Forelimb muscle (tissue), 1 donor: ENCODE measurements around the gene HLA-DRB1. TPM values are rescaled to one million over a fixed set of nuclear protein-coding genes. Genes with fewer than 3 reads are reported as not detected.
"Not testable (repeated sequence)": the region's sequence is repeated elsewhere in the genome, so short reads cannot be mapped to it uniquely, and the experiment has no call there.

Source experiments
- DNase-seq: peaks from one replicate; pipeline ENCODE4 v3.0.0-alpha.2; 2013; ENCODE audit warnings: low read depth
- polyA plus RNA-seq: library from polyadenylated mRNA; unstranded; fragments of 120-200 nt; gene quantifications from one replicate; pipeline ENCODE4 v1.2.1, GENCODE V29; 2013; ENCODE audit not compliant: insufficient read length

Gene HLA-DRB1
- polyA plus RNA-seq, 1 donor = 9.4 TPM

- DNase-seq = peak; percentile 50
Observed at GRCh38 chr6:32609731-32610640, 20.3 kb upstream of the HLA-DRB1 start.

- DNase-seq = no peak
Observed at GRCh38 chr6:32609391-32609730, 19.7 kb upstream of the HLA-DRB1 start.

GRCh38 chr6:32608362-32608761 is 18.7 kb upstream of the HLA-DRB1 start:
- DNase-seq = no peak

GRCh38 chr6:32607988-32608298 is 18.3 kb upstream of the HLA-DRB1 start:
- DNase-seq = no peak

GRCh38 chr6:32607263-32607987 is 17.8 kb upstream of the HLA-DRB1 start:
- DNase-seq = no peak

GRCh38 chr6:32604434-32604877 is 14.8 kb upstream of the HLA-DRB1 start:
- DNase-seq = no peak

- DNase-seq = no peak
Observed at GRCh38 chr6:32603888-32604287, 14.2 kb upstream of the HLA-DRB1 start.

- DNase-seq = no peak
Observed at GRCh38 chr6:32603222-32603621, 13.6 kb upstream of the HLA-DRB1 start.

GRCh38 chr6:32602383-32602782 is 12.7 kb upstream of the HLA-DRB1 start:
- no peak for DNase-seq

- no peak for DNase-seq
Observed at GRCh38 chr6:32597024-32597423, 7.4 kb upstream of the HLA-DRB1 start.

- not testable (repeated sequence) for DNase-seq
Observed at GRCh38 chr6:32590713-32591112, 1.1 kb upstream of the HLA-DRB1 start.

- DNase-seq = no peak
Observed at GRCh38 chr6:32588156-32588555, 1.5 kb downstream of the HLA-DRB1 start.

- DNase-seq = no peak
Observed at GRCh38 chr6:32583527-32583898, 6.1 kb downstream of the HLA-DRB1 start.

GRCh38 chr6:32581315-32582095 is 8.1 kb downstream of the HLA-DRB1 start:
- no peak for DNase-seq

GRCh38 chr6:32580593-32580992 is 9.1 kb downstream of the HLA-DRB1 start:
- no peak for DNase-seq

- no peak for DNase-seq
Observed at GRCh38 chr6:32578962-32579361, 10.7 kb downstream of the HLA-DRB1 start.

- DNase-seq = not testable (repeated sequence)
Observed at GRCh38 chr6:32577493-32577892, 12.2 kb downstream of the HLA-DRB1 start.

- DNase-seq = no peak
Observed at GRCh38 chr6:32576250-32576649, 13.4 kb downstream of the HLA-DRB1 start.

GRCh38 chr6:32570363-32570905 is 19.2 kb downstream of the HLA-DRB1 start:
- no peak for DNase-seq

- DNase-seq = no peak
Observed at GRCh38 chr6:32568561-32568960, 21.1 kb downstream of the HLA-DRB1 start.

GRCh38 chr6:32566957-32567356 is 22.7 kb downstream of the HLA-DRB1 start:
- DNase-seq = no peak

GRCh38 chr6:32565511-32565910 is 24.1 kb downstream of the HLA-DRB1 start:
- no peak for DNase-seq
